Keratinocyte (primary cell): ENCODE data around the gene ARPC4. TPM values are rescaled to one million over a fixed set of nuclear protein-coding genes. Genes with fewer than 3 reads are reported as not detected.

Experiments used
- DNase-seq: peaks from one replicate; pipeline ENCODE4 v3.0.0-alpha.2; 2011; ENCODE audit warnings: low read depth, missing footprints, low spot score
- FAIRE-seq: peaks from 2 replicates; lab custom pipeline; 2011; peaks lifted over from hg19 to GRCh38; lab: Jason Lieb, UNC
- H2AFZ ChIP-seq: 2 replicates; pipeline ENCODE4 v1.6.0; 2012; ENCODE audit warnings: low read length, control low read depth, inconsistent platforms; ENCODE audit not compliant: control insufficient read depth
- H3K27ac ChIP-seq: 2 replicates; pipeline ENCODE4 v1.5.1; 2011; ENCODE audit warnings: low read length; ENCODE audit not compliant: control insufficient read depth, insufficient read depth
- H3K27me3 ChIP-seq: 3 replicates; pipeline ENCODE4 v1.6.0; 2011; ENCODE audit warnings: low read length; ENCODE audit not compliant: control insufficient read depth, insufficient read depth; ENCODE audit errors: extremely low read depth
- H3K36me3 ChIP-seq, 2 experiments: 2 replicates in 1 of 2; 3 replicates in 1 of 2; pipeline ENCODE4 v1.5.1; 2011; ENCODE audit warnings: low read length in 2 of 2, mild to moderate bottlenecking in 1 of 2; ENCODE audit not compliant: control insufficient read depth in 2 of 2, insufficient read depth in 2 of 2; ENCODE audit errors: extremely low read depth in 1 of 2
- H3K4me1 ChIP-seq: 3 replicates; pipeline ENCODE4 v1.5.1; 2011; ENCODE audit warnings: low read length; ENCODE audit not compliant: control insufficient read depth, insufficient read depth; ENCODE audit errors: extremely low read depth
- H3K4me2 ChIP-seq: 3 replicates; pipeline ENCODE4 v1.6.0; 2011; ENCODE audit warnings: low read depth, low read length; ENCODE audit not compliant: control insufficient read depth, insufficient read depth; ENCODE audit errors: extremely low read depth
- H3K4me3 ChIP-seq, 3 experiments: fragments of 200-600 bp in 1 of 3; sonication (generic) in 1 of 3; 2 replicates in 2 of 3; 3 replicates in 1 of 3; pipeline ENCODE4 v1.5.1; 2011 to 2016; ENCODE audit warnings: low read length in 3 of 3, mild to moderate bottlenecking in 3 of 3, control low read depth in 2 of 3, inconsistent platforms in 1 of 3, low read depth in 1 of 3, mixed read lengths in 1 of 3, mixed run types in 1 of 3, moderate library complexity in 1 of 3; ENCODE audit not compliant: control insufficient read depth in 2 of 3, insufficient read depth in 2 of 3; ENCODE audit errors: extremely low read depth in 1 of 3
- H3K79me2 ChIP-seq: 2 replicates; pipeline ENCODE4 v1.6.0; 2012; ENCODE audit warnings: low read length; ENCODE audit not compliant: control insufficient read depth, insufficient read depth
- H3K9ac ChIP-seq: 3 replicates; pipeline ENCODE4 v1.6.0; 2011; ENCODE audit warnings: low read length; ENCODE audit not compliant: control insufficient read depth, insufficient read depth; ENCODE audit errors: extremely low read depth
- H3K9me1 ChIP-seq: 3 replicates; pipeline ENCODE4 v1.6.0; 2011; ENCODE audit warnings: low read length; ENCODE audit not compliant: control insufficient read depth, insufficient read depth; ENCODE audit errors: extremely low read depth
- H3K9me3 ChIP-seq: 2 replicates; pipeline ENCODE4 v1.5.1; 2012; ENCODE audit warnings: low read depth, low read length; ENCODE audit not compliant: control insufficient read depth
- H4K20me1 ChIP-seq: 3 replicates; pipeline ENCODE4 v1.6.0; 2011; ENCODE audit warnings: low read length; ENCODE audit not compliant: control insufficient read depth, insufficient read depth; ENCODE audit errors: extremely low read depth
- CTCF ChIP-seq, 3 experiments: IDR thresholded peaks in 1 of 3; conservative IDR thresholded peaks in 1 of 3; optimal IDR thresholded peaks in 1 of 3; 2 replicates in 2 of 3; 3 replicates in 1 of 3; pipeline versions ENCODE3 to v1.5.1; 2011; ENCODE audit warnings: low read length in 3 of 3, mild to moderate bottlenecking in 3 of 3, moderate library complexity in 2 of 3, control low read depth in 1 of 3, inconsistent platforms in 1 of 3; ENCODE audit not compliant: insufficient read depth in 2 of 3; ENCODE audit errors: extremely low read depth in 1 of 3
- EZH2 ChIP-seq: IDR thresholded peaks from one replicate; pipeline ENCODE4 v1.6.1; 2012; ENCODE audit warnings: inconsistent platforms, mild to moderate bottlenecking, low read length, moderate library complexity
- dilution Hi-C: fragments of 300-500 bp; cut with MboI; formaldehyde crosslinking; loops from one replicate; pipeline ENCODE4 v1.7.0; 2020; ENCODE audit warnings: low sequenced_read_pairs; ENCODE audit not compliant: extremely low pct_ligation_motif_present
- polyA plus RNA-seq, 5 experiments: library from polyadenylated mRNA; depleted of rRNA in 3 of 5; stranded (reverse) in 3 of 5; stranded (forward) in 1 of 5; unstranded in 1 of 5; fragments of >200 nt; gene quantifications; 1 replicate in 1 of 5; 2 replicates in 3 of 5; 3 replicates in 1 of 5; pipeline versions ENCODE4 v1.2.1 to v1.2.3, GENCODE V29; 2011 to 2012; ENCODE audit warnings: missing spikeins in 2 of 5, low read depth in 1 of 5, low replicate concordance in 1 of 5

Gene ARPC4
- polyA plus RNA-seq, 1 donor (not counting 4 experiments of a cell fraction or from before 2014, with no cell fraction given): 173 TPM

GRCh38 chr3:9838856-9839255, 46.0 kb downstream of the ARPC4 start:
- H3K79me2 ChIP-seq: no peaks in the 10 kb centered on the region
- no peak overlapping the region for H3K4me3 ChIP-seq
- H3K4me1 ChIP-seq: no peaks in the 10 kb centered on the region
- H3K4me2 ChIP-seq: no peak overlapping the region
- H3K27ac ChIP-seq: no peak overlapping the region
- no peak for FAIRE-seq
- no peak overlapping the region for H2AFZ ChIP-seq
- peaks cover 25 to 37% of the 10 kb centered on the region in 2 experiments for H3K36me3 ChIP-seq
- no peaks in the 10 kb centered on the region for H4K20me1 ChIP-seq
- H3K9ac ChIP-seq: no peak overlapping the region
- dilution Hi-C loops: no loop called here
- H3K9me1 ChIP-seq: no peaks in the 10 kb centered on the region
- no peaks in the 10 kb centered on the region for H3K27me3 ChIP-seq
- no peaks in the 10 kb centered on the region for H3K9me3 ChIP-seq
- no peak for TF ChIP-seq EZH2
- no peak for TF ChIP-seq CTCF (optimal IDR thresholded peaks at IDR 0.05 in 1 of 3, IDR thresholded peaks at IDR 0.05 in 1 of 3, conservative IDR thresholded peaks at IDR 0.05 in 1 of 3; ENCODE audit: extremely low read depth in 1 of 3, insufficient read depth in 2 of 3, low read length in 3 of 3)
- DNase-seq: no peak

DNA sequence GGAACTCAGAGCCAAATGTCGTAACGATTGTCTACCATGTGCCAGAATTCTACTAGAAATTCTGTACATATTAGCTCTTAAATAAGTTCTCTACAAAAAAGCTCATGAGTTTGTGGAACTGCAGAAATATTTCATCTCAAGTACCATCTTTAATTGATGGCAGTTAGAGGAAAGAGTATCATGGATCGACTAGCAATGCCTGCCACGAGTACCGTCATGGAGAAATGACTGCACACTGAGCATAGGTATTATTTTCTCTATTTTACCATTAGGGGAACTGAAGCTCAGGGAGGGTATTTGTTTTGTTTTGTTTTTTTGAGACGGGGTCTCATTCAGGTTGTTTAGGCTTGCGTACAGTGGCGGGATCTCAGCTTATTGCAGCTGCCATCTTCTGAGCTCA, 48.1 kb downstream of the ARPC4 start:
- Histone ChIP-seq H3K4me3 (no peak overlapping the region), H3K9ac (no peak overlapping the region), H3K36me3 (peaks cover 21 to 23% of the 10 kb centered on the region in 2 experiments), H3K27ac (no peak overlapping the region), H3K79me2 (no peaks in the 10 kb centered on the region), H3K27me3 (no peaks in the 10 kb centered on the region), H3K9me3 (no peaks in the 10 kb centered on the region), H4K20me1 (no peaks in the 10 kb centered on the region), H3K4me2 (no peak overlapping the region), H2AFZ (no peak overlapping the region), H3K9me1 (no peaks in the 10 kb centered on the region), H3K4me1 (peaks cover 5% of the 10 kb centered on the region)
- dilution Hi-C loops: no loop called here
- TF ChIP-seq EZH2: no peak
- TF ChIP-seq CTCF (optimal IDR thresholded peaks at IDR 0.05 in 1 of 3, IDR thresholded peaks at IDR 0.05 in 1 of 3, conservative IDR thresholded peaks at IDR 0.05 in 1 of 3; ENCODE audit: extremely low read depth in 1 of 3, insufficient read depth in 2 of 3, low read length in 3 of 3): no peak
- DNase-seq: no peak
- no peak for FAIRE-seq
